Measurements from ENCODE around the gene VWF. TPM values are rescaled to one million over a fixed set of nuclear protein-coding genes. Genes with fewer than 3 reads are reported as not detected.

Gene VWF
- total RNA-seq, 1 donor from 2014 or later, result 468 TPM

DNA sequence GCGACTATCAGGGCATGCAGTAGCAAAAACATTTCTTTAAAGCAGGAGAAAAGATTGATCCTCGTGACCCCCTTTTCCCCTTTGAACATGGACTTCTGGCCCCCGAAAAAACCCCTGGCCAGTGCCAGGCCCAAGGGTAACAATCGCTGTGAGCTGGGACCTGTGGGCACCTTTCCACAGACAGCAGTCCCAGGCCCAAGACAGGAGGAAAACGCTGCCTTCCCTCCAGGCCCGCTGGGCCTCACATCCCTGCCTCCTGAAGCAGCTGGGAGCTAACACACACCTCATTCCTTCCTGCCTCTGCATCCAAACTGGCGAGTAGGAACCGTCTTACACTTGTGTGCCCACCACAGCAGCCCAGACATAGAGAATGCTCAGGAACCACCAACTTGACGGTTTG lies 1.2 kb downstream of the VWF start:
- intact Hi-C loops (cut with DNase I), result no loop called here
- Histone ChIP-seq H3K27me3 (ENCODE audit: low read depth) (no peaks in the 10 kb centered on the region), H3K4me1 (no peaks in the 10 kb centered on the region), H3K4me3 (peak overlapping the region; percentile 52), H3K9me3 (no peaks in the 10 kb centered on the region), H3K27ac (peak overlapping the region; percentile 82), H3K36me3 (no peaks in the 10 kb centered on the region)
- TF ChIP-seq CTCF (IDR thresholded peaks at IDR 0.05), result no peak
- DNase-seq, result no peak
- ATAC-seq, result no peak

DNA sequence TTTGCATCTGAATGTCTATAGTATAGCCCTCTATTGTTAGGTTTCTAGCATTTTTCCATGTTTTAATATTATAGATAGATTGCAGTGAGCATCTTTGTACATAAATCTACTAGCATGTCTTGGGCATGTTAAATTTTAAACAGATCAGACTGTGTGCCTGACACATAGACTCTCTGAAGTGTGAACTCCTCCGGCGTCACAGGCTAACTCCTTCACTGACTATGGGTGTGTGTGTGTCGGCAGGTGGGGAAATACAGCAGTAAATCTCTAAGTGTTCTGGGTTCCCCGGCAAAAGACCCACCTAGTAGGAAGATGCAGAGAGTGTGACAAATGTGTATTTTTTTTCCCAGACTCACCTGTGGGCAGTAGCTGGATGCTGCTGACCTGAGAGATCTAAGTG lies 2.3 kb downstream of the VWF start:
- TF ChIP-seq CTCF (IDR thresholded peaks at IDR 0.05), result no peak
- intact Hi-C loops (cut with DNase I), result no loop called here
- Histone ChIP-seq H3K27ac (peak overlapping the region; percentile 82), H3K4me3 (peak overlapping the region; percentile 52), H3K9me3 (no peaks in the 10 kb centered on the region), H3K27me3 (ENCODE audit: low read depth) (no peaks in the 10 kb centered on the region), H3K4me1 (no peaks in the 10 kb centered on the region), H3K36me3 (no peaks in the 10 kb centered on the region)
- ATAC-seq, result no peak
- DNase-seq, result no peak

GRCh38 chr12:6120796-6121473 lies 3.5 kb downstream of the VWF start:
- Histone ChIP-seq H3K27me3 (ENCODE audit: low read depth) (no peaks in the 10 kb centered on the region), H3K9me3 (no peaks in the 10 kb centered on the region), H3K27ac (peak overlapping the region; percentile 82), H3K36me3 (no peaks in the 10 kb centered on the region), H3K4me3 (peak overlapping the region; percentile 52), H3K4me1 (no peaks in the 10 kb centered on the region)
- no peak for DNase-seq
- no peak for ATAC-seq
- TF ChIP-seq CTCF (IDR thresholded peaks at IDR 0.05), result no peak
- intact Hi-C loops (cut with DNase I), result no loop called here

GRCh38 chr12:6118891-6119568 lies 5.4 kb downstream of the VWF start:
- H3K4me3 ChIP-seq, result peak overlapping the region; percentile 52
- intact Hi-C loops (cut with DNase I), result no loop called here
- no peaks in the 10 kb centered on the region for H3K27me3 ChIP-seq (ENCODE audit: low read depth)
- no peak for TF ChIP-seq CTCF (IDR thresholded peaks at IDR 0.05)
- ATAC-seq, result no peak
- peaks cover 7% of the 10 kb centered on the region for H3K4me1 ChIP-seq
- DNase-seq, result no peak
- no peaks in the 10 kb centered on the region for H3K36me3 ChIP-seq
- H3K27ac ChIP-seq, result peak overlapping the region; percentile 75
- H3K9me3 ChIP-seq, result no peaks in the 10 kb centered on the region

DNA sequence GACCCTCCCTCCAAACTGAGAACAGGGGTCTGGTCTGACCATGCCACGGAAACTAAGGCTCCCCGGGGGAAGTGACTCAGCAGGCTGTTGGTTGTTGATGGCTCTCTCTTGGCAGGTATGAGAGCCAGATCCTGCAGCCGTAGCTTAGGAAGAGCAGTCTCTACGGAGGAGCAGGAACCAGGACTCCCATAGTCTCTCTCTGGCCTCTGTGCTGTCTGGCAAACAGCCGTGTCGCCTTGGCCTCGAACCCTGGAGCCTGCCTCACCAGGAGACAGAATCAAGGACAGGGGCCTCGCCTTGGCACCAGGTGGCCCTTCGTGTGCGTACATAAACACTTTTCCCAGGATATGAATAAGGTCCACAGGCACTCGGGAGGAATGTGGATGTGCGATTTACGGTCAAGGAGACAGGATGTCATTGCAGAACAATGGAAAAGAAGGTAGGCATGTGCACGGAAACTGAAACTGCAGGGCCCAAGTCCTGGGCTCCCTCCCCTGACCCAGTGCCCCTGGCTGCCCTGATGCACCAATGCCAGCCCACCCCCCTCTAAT lies 7.9 kb downstream of the VWF start:
- H3K27ac ChIP-seq, result peak overlapping the region; percentile 75
- no peaks in the 10 kb centered on the region for H3K9me3 ChIP-seq
- ATAC-seq (peak in 1 of 2 donors; percentile 50), DNase-seq (no peak)
- no peak for TF ChIP-seq CTCF (IDR thresholded peaks at IDR 0.05)
- H3K4me1 ChIP-seq, result peaks cover 21% of the 10 kb centered on the region
- H3K4me3 ChIP-seq, result peak overlapping the region; percentile 8
- H3K36me3 ChIP-seq, result no peaks in the 10 kb centered on the region
- no peaks in the 10 kb centered on the region for H3K27me3 ChIP-seq (ENCODE audit: low read depth)
- intact Hi-C loops (cut with DNase I), result no loop called here

Measured in lower lobe of right lung (tissue), 2 donors.